HCT116 (cell line): ENCODE data around the gene GAMT.

ENCODE experiments used
- ATF3 ChIP-seq: IDR thresholded peaks from 2 replicates; pipeline ENCODE4 v1.6.1; 2012
- POLR2A ChIP-seq: IDR thresholded peaks from 2 replicates; pipeline ENCODE4 v1.7.0; 2011; ENCODE audit warnings: borderline replicate concordance; ENCODE audit not compliant: insufficient read depth, insufficient read length; ENCODE audit errors: extremely low read depth
- POLR2AphosphoS5 ChIP-seq: IDR thresholded peaks from 2 replicates; pipeline ENCODE4 v1.6.1; 2011; ENCODE audit warnings: mild to moderate bottlenecking, low read depth, low read length, moderate library complexity
- TF ChIP-seq, protein P1 (sequence below): IDR thresholded peaks from 2 replicates; pipeline ENCODE4 v1.6.1; 2012; ENCODE audit warnings: low read depth

DNA sequence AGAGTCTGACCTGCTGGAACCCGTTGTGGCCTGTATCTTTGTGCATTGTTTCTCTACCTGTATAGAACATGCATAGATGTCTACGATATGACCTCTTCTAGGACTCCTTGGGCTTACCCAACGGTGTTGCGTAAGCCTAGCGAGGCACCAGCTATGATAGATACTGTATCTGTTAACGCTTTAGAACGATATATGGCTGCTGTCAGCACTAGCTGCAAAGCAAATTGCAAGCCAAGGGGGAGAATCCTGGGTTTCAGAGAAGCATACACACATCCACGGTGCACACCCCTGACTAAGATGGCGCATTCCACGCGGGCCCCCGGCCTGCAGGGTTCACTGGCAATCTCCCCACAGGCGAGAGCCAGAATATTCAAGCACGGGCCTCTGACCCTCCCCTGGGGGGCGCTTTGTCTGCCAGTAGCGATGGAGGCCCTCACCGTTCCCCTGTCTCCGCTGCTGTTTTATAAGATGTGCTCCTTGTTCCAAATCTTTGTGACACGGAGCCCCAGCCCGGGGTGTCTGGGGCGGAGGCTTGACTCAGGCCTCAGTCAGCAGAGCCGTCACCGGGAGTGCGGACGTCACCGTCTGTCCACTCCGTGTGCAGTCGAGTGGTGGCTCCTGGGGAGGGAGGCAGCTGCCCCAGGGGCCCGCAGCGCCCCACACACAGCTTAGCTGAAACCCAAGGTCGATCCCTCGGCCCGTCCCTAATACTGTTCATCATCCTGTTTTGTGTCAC lies 23.9 kb upstream of the GAMT start:
- TF ChIP-seq, protein P1, sequence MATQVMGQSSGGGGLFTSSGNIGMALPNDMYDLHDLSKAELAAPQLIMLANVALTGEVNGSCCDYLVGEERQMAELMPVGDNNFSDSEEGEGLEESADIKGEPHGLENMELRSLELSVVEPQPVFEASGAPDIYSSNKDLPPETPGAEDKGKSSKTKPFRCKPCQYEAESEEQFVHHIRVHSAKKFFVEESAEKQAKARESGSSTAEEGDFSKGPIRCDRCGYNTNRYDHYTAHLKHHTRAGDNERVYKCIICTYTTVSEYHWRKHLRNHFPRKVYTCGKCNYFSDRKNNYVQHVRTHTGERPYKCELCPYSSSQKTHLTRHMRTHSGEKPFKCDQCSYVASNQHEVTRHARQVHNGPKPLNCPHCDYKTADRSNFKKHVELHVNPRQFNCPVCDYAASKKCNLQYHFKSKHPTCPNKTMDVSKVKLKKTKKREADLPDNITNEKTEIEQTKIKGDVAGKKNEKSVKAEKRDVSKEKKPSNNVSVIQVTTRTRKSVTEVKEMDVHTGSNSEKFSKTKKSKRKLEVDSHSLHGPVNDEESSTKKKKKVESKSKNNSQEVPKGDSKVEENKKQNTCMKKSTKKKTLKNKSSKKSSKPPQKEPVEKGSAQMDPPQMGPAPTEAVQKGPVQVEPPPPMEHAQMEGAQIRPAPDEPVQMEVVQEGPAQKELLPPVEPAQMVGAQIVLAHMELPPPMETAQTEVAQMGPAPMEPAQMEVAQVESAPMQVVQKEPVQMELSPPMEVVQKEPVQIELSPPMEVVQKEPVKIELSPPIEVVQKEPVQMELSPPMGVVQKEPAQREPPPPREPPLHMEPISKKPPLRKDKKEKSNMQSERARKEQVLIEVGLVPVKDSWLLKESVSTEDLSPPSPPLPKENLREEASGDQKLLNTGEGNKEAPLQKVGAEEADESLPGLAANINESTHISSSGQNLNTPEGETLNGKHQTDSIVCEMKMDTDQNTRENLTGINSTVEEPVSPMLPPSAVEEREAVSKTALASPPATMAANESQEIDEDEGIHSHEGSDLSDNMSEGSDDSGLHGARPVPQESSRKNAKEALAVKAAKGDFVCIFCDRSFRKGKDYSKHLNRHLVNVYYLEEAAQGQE, result no peak
- TF ChIP-seq POLR2A (no peak), POLR2AphosphoS5 (no peak), ATF3 (no peak)
